Measurements from ENCODE around the gene DCTN1. TPM values are rescaled to one million over a fixed set of nuclear protein-coding genes. Genes with fewer than 3 reads are reported as not detected.

Gene DCTN1
- total RNA-seq, 4 donors from 2014 or later, result 48.2 to 140 (median 95.0) TPM

DNA sequence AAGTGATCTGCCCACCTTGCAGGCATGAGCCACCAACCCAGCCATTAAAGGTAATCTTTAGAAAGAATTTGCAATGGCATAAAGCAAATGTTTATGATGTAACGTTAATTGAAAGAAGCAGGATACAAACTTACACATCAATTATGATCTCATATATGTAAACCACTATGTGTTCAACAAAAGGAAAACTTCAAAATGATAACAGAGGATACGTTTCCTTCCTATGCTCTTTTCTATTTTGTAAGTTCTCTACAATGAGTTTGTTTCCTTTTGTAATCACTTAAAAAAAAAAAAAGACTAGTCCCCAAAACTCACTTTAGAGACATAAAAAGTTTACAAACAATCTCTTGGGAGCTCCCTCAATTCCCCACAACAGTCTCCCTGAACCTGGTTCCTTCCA lies 39.9 kb upstream of the DCTN1 start:
- H3K27me3 ChIP-seq, result no peaks in the 10 kb centered on the region
- no peak overlapping the region for H3K4me3 ChIP-seq
- H3K4me1 ChIP-seq, result no peaks in the 10 kb centered on the region
- no peak for DNase-seq
- no peak for TF ChIP-seq POLR2A (IDR thresholded peaks at IDR 0.05)
- TF ChIP-seq, protein P1, sequence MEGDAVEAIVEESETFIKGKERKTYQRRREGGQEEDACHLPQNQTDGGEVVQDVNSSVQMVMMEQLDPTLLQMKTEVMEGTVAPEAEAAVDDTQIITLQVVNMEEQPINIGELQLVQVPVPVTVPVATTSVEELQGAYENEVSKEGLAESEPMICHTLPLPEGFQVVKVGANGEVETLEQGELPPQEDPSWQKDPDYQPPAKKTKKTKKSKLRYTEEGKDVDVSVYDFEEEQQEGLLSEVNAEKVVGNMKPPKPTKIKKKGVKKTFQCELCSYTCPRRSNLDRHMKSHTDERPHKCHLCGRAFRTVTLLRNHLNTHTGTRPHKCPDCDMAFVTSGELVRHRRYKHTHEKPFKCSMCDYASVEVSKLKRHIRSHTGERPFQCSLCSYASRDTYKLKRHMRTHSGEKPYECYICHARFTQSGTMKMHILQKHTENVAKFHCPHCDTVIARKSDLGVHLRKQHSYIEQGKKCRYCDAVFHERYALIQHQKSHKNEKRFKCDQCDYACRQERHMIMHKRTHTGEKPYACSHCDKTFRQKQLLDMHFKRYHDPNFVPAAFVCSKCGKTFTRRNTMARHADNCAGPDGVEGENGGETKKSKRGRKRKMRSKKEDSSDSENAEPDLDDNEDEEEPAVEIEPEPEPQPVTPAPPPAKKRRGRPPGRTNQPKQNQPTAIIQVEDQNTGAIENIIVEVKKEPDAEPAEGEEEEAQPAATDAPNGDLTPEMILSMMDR (IDR thresholded peaks at IDR 0.05), result no peak
- H3K36me3 ChIP-seq, result no peaks in the 10 kb centered on the region
- no peak overlapping the region for H3K27ac ChIP-seq
- no peaks in the 10 kb centered on the region for H3K9me3 ChIP-seq
- intact Hi-C loops (cut with DNase I; ENCODE audit: low total_unique reads), result no loop called here

DNA sequence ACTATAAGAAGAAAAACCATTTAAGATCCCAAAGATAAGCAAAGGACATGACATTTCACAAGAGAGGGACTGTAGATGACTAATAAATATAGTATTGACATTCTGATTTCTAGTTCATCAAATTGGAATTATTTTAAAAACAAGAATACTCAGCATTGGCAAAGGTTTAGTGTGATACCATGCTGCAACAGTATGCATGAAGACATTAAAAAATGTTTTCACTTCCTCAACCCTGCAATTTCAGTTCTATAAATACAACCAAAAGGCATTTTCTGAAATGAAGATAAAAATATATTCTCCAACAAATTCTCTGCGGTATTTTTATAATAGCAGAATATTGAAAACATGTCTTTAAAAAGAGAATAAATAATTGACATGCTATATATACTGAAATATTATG lies 39.2 kb upstream of the DCTN1 start:
- Histone ChIP-seq H3K27ac (no peak overlapping the region), H3K4me1 (peaks cover 0 to 2% of the 10 kb centered on the region in 2 donors), H3K36me3 (no peaks in the 10 kb centered on the region), H3K27me3 (no peaks in the 10 kb centered on the region), H3K4me3 (no peak overlapping the region), H3K9me3 (no peaks in the 10 kb centered on the region)
- TF ChIP-seq POLR2A (IDR thresholded peaks at IDR 0.05), result no peak
- TF ChIP-seq, protein P1 (IDR thresholded peaks at IDR 0.05), result no peak
- intact Hi-C loops (cut with DNase I; ENCODE audit: low total_unique reads), result no loop called here
- DNase-seq, result no peak

DNA sequence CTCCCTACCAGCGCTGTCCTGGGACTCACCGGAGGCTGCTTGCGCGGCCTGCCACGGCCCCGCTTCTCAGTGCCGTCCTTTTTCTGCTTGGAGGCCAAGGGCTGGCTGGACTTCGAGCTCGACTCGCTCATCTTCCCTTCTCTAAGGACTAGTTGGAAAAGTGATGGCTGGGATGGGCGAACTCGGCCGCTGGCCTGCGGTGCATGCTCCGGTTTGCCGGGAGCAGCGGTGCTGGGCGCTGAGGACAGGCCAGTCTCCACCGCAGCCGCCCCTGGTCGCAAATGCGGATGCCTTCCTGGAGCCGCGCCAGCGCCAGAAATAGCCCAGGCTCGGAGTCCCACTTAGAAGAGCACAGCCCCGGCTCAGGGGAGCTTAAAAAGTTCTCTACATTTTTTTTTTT lies 38.2 kb upstream of the DCTN1 start:
- DNase-seq, result no peak
- H3K27me3 ChIP-seq, result no peaks in the 10 kb centered on the region
- H3K9me3 ChIP-seq, result no peaks in the 10 kb centered on the region
- intact Hi-C loops (cut with DNase I; ENCODE audit: low total_unique reads), result no loop called here
- no peak overlapping the region for H3K4me3 ChIP-seq
- TF ChIP-seq, protein P1 (IDR thresholded peaks at IDR 0.05), result no peak
- no peak for TF ChIP-seq POLR2A (IDR thresholded peaks at IDR 0.05)
- H3K4me1 ChIP-seq, result peaks cover 0 to 5% of the 10 kb centered on the region in 2 donors
- no peak overlapping the region for H3K27ac ChIP-seq
- no peaks in the 10 kb centered on the region for H3K36me3 ChIP-seq

DNA sequence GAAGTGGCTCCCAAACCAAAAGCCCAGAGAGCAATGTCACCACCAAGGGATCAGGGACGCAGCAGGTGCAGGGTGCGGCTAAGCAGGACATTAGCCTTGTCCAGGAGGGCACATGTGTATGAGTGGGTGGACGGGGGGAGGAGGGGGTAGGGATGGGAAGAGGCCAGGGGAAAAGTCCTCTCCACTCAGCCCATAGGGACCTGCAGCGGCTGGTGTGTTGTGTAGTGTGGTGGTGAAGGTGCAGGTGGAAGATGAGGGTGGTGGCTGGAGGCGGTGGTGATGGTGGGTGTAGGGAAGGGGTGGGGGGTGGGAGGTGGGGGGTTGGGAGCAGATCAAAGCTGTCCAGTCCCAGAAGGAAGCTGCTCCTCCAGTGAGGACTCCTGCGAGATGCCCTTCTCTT lies 37.7 kb upstream of the DCTN1 start:
- no peaks in the 10 kb centered on the region for H3K27me3 ChIP-seq
- H3K36me3 ChIP-seq, result no peaks in the 10 kb centered on the region
- DNase-seq, result no peak
- intact Hi-C loops (cut with DNase I; ENCODE audit: low total_unique reads), result no loop called here
- peaks cover 0 to 5% of the 10 kb centered on the region in 2 donors for H3K4me1 ChIP-seq
- no peak for TF ChIP-seq POLR2A (IDR thresholded peaks at IDR 0.05)
- TF ChIP-seq, protein P1 (IDR thresholded peaks at IDR 0.05), result no peak
- no peaks in the 10 kb centered on the region for H3K9me3 ChIP-seq
- no peak overlapping the region for H3K4me3 ChIP-seq
- H3K27ac ChIP-seq, result no peak overlapping the region

DNA sequence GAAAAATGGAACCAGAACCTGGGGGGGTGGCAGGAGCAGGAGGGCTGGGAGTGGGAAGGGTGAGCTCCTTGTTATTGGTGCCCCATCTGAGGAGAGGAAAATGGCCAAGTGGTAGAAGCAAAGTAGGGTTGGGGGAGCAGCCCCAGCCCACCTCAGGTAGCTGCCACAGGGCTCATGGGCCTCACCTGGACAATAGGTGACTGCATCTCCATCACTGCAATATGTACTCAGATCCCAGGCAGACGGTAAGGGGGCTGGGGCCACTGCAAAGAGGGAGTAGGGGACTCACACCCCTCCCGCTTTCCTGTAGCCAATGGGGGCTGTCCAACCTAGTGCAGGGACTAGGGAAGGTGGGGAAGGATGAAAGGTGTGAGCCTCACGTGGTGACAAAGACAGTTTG lies 37.1 kb upstream of the DCTN1 start:
- Histone ChIP-seq H3K4me3 (no peak overlapping the region), H3K36me3 (no peaks in the 10 kb centered on the region), H3K27ac (no peak overlapping the region), H3K9me3 (no peaks in the 10 kb centered on the region), H3K4me1 (peaks cover 0 to 5% of the 10 kb centered on the region in 2 donors), H3K27me3 (no peaks in the 10 kb centered on the region)
- DNase-seq, result no peak
- intact Hi-C loops (cut with DNase I; ENCODE audit: low total_unique reads), result no loop called here
- TF ChIP-seq, protein P1 (IDR thresholded peaks at IDR 0.05), result no peak
- TF ChIP-seq POLR2A (IDR thresholded peaks at IDR 0.05), result no peak

Data from uterus (tissue), 4 donors.